GM12878 (cell line): Measurements from ENCODE around the gene MYMK.

Source experiments
- CTCF ChIP-seq, 3 experiments: IDR thresholded peaks in 2 of 3; conservative IDR thresholded peaks in 1 of 3; 2 replicates each; pipeline ENCODE4 v1.5.1; 2011; ENCODE audit warnings: low read depth in 3 of 3, low read length in 3 of 3, mild to moderate bottlenecking in 3 of 3, control low read depth in 2 of 3, moderate library complexity in 2 of 3, inconsistent platforms in 1 of 3, mixed read lengths in 1 of 3; ENCODE audit not compliant: control insufficient read depth in 2 of 3, insufficient read depth in 1 of 3; ENCODE audit errors: extremely low read depth in 1 of 3
- MEF2A ChIP-seq: IDR thresholded peaks from 2 replicates; pipeline ENCODE4 v1.6.1; 2011; ENCODE audit warnings: low read depth, mild to moderate bottlenecking, low read length, moderate library complexity; ENCODE audit not compliant: insufficient read depth
- POLR2A ChIP-seq: IDR thresholded peaks from 2 replicates; pipeline ENCODE4 v1.6.1; 2011; ENCODE audit warnings: low read depth, mild to moderate bottlenecking, low read length
- SUPT20H ChIP-seq: IDR thresholded peaks from 2 replicates; pipeline ENCODE4 v1.6.1; 2011; ENCODE audit warnings: low read depth, mild to moderate bottlenecking, low read length, moderate library complexity, borderline replicate concordance; ENCODE audit not compliant: control insufficient read depth
- YY1 ChIP-seq: IDR thresholded peaks from 2 replicates; pipeline ENCODE4 v1.6.1; 2011; ENCODE audit warnings: low read depth, mild to moderate bottlenecking, low read length

DNA sequence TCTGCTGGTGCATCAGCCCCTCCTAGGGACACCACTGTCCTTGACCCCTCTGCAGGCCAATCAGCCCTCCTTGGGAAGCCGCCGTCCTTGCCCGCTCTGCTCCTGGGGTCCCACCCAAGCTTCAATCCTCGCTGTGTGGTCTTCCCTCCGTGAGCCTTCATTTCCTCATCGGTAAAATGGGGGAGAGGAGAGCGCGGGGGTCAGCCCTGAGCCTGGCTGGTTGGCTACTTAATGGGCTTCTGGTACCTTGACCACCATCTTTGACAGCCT lies 33.2 kb downstream of the MYMK start:
- no peak for TF ChIP-seq MEF2A
- TF ChIP-seq CTCF (IDR thresholded peaks at IDR 0.05 in 2 of 3, conservative IDR thresholded peaks at IDR 0.05 in 1 of 3; ENCODE audit: control insufficient read depth in 2 of 3, extremely low read depth in 1 of 3, insufficient read depth in 1 of 3, low read depth in 3 of 3, low read length in 3 of 3), result no peak
- no peak for TF ChIP-seq SUPT20H
- no peak for TF ChIP-seq YY1
- TF ChIP-seq POLR2A, result no peak
